ENCODE data around the gene TUG1.

GRCh38 chr22:30933457-30933856 is 35.6 kb upstream of the TUG1 start:
- TF ChIP-seq POLR2A (IDR thresholded peaks at IDR 0.05): no peak
- TF ChIP-seq CTCF (IDR thresholded peaks at IDR 0.05): no peak
- no peak for TF ChIP-seq EP300 (IDR thresholded peaks at IDR 0.05)
- TF ChIP-seq POLR2AphosphoS5 (IDR thresholded peaks at IDR 0.05): no peak
